ENCODE results near the gene BCAP31. TPM values are rescaled to one million over a fixed set of nuclear protein-coding genes. Genes with fewer than 3 reads are reported as not detected.
"Not testable (repeated sequence)": the region's sequence is repeated elsewhere in the genome, so short reads cannot be mapped to it uniquely, and the experiment has no call there.

The BCAP31 gene
- total and polyA plus RNA-seq, 2 donors (not counting 1 experiment from before 2014, with no cell fraction given) = 59.5 to 117 TPM

- POLR2A ChIA-PET = interaction anchor here (0.6 kb wide), 1 partner anchor 259 kb away, joined by 7 read pairs; no protein-coding TSS in a partner anchor
- CTCF ChIA-PET; H2AFZ ChIP-seq (ENCODE audit: insufficient read depth, low read depth, low read length, poor library complexity, severe bottlenecking); H4K20me1 ChIP-seq (ENCODE audit: control insufficient read depth, insufficient read depth, low read length, poor library complexity, severe bottlenecking); intact Hi-C loops (cut with micrococcal nuclease); H3K27me3 ChIP-seq (replicated peaks in 1 of 4; ENCODE audit: control extremely low read depth in 1 of 4, control insufficient read depth in 3 of 4, insufficient read depth in 4 of 4, low read length in 3 of 4); H3K36me3 ChIP-seq (replicated peaks in 1 of 2; ENCODE audit: control extremely low read depth in 1 of 2, control insufficient read depth in 1 of 2, extremely low read depth in 1 of 2, insufficient read depth in 2 of 2, low read length in 1 of 2); ATAC-seq (ENCODE audit: low read depth); H3K9me3 ChIP-seq (ENCODE audit: control extremely low read depth in 1 of 3, control insufficient read depth in 2 of 3, insufficient read depth in 1 of 3, low read length in 2 of 3); H3K27ac Mint-ChIP-seq; H3K4me3 Mint-ChIP-seq; H3K27me3 Mint-ChIP-seq; H3K9ac ChIP-seq (ENCODE audit: low read length); H3K4me2 ChIP-seq (replicated peaks; ENCODE audit: low read depth, low read length, poor library complexity, severe bottlenecking); H3K79me2 ChIP-seq (ENCODE audit: control insufficient read depth, insufficient read depth, low read length); DNase-seq; H3K9me3 Mint-ChIP-seq (ENCODE audit: insufficient read depth); H3K4me3 ChIP-seq (ENCODE audit: control extremely low read depth in 1 of 5, extremely low read depth in 1 of 5, insufficient read depth in 1 of 5, low read depth in 2 of 5, low read length in 4 of 5); H3K27ac ChIP-seq (ENCODE audit: low read length in 2 of 2): not testable (repeated sequence)
- H3K4me1 ChIP-seq (ENCODE audit: control insufficient read depth in 2 of 2, insufficient read depth in 2 of 2, low read length in 2 of 2) = peaks cover 8 to 55% of the 10 kb centered on the region in 2 donors
- H3K4me1 Mint-ChIP-seq = peaks cover 32% of the 10 kb centered on the region
- 99% methylated on average over 12 of the region's 14 CpGs for WGBS (ENCODE audit: insufficient coverage)
Observed at GRCh38 chrX:153742111-153742510, 17.9 kb upstream of the BCAP31 start.

DNA sequence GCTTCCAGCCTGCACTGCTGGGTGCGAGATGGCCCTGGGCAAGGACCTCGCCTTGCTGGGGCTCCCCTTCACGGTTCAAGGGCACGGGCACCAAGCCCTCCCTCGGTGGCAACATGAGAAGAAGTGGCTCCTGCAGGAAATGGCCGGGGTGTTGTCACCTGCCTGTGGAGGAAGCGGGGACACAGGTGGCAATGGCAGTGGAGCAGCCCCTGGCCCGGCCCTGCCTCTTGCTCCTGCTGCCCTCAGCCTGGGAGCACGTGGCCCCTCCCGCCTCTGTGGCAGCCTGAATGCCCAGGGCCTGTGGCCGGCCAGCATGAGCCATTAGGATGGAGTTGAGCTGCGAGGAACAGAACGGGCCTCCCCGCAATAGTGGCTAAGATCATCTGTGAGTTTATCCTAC, 17.3 kb upstream of the BCAP31 start:
- H3K27me3 ChIP-seq (replicated peaks in 1 of 4; ENCODE audit: control extremely low read depth in 1 of 4, control insufficient read depth in 3 of 4, insufficient read depth in 4 of 4, low read length in 3 of 4) = no peaks in the 10 kb centered on the region
- H3K36me3 ChIP-seq (replicated peaks in 1 of 2; ENCODE audit: control extremely low read depth in 1 of 2, control insufficient read depth in 1 of 2, extremely low read depth in 1 of 2, insufficient read depth in 2 of 2, low read length in 1 of 2) = peaks cover 0 to 8% of the 10 kb centered on the region in 2 experiments
- no peak overlapping the region for H3K27ac ChIP-seq (ENCODE audit: low read length in 2 of 2)
- intact Hi-C loops (cut with micrococcal nuclease) = no loop called here
- H3K4me2 ChIP-seq (replicated peaks; ENCODE audit: low read depth, low read length, poor library complexity, severe bottlenecking) = no peak overlapping the region
- no peaks in the 10 kb centered on the region for H3K9me3 ChIP-seq (ENCODE audit: control extremely low read depth in 1 of 3, control insufficient read depth in 2 of 3, insufficient read depth in 1 of 3, low read length in 2 of 3)
- H3K27ac Mint-ChIP-seq = no peak overlapping the region
- WGBS (ENCODE audit: insufficient coverage) = 74% methylated on average over 9 of the region's 14 CpGs
- H3K4me1 Mint-ChIP-seq = peaks cover 32% of the 10 kb centered on the region
- H3K4me3 Mint-ChIP-seq = no peak overlapping the region
- ATAC-seq (ENCODE audit: low read depth) (no peak), DNase-seq (no peak)
- H3K9ac ChIP-seq (ENCODE audit: low read length) = no peak overlapping the region
- H3K79me2 ChIP-seq (ENCODE audit: control insufficient read depth, insufficient read depth, low read length) = peaks cover 3% of the 10 kb centered on the region
- no peaks in the 10 kb centered on the region for H3K27me3 Mint-ChIP-seq
- no peaks in the 10 kb centered on the region for H4K20me1 ChIP-seq (ENCODE audit: control insufficient read depth, insufficient read depth, low read length, poor library complexity, severe bottlenecking)
- ChIA-PET CTCF (no interaction called here), POLR2A (no interaction called here)
- no peak for TF ChIP-seq EZH2 (IDR thresholded peaks at IDR 0.05; ENCODE audit: borderline replicate concordance, insufficient read depth, low read depth, low read length, poor library complexity, severe bottlenecking)
- TF ChIP-seq, protein P1, sequence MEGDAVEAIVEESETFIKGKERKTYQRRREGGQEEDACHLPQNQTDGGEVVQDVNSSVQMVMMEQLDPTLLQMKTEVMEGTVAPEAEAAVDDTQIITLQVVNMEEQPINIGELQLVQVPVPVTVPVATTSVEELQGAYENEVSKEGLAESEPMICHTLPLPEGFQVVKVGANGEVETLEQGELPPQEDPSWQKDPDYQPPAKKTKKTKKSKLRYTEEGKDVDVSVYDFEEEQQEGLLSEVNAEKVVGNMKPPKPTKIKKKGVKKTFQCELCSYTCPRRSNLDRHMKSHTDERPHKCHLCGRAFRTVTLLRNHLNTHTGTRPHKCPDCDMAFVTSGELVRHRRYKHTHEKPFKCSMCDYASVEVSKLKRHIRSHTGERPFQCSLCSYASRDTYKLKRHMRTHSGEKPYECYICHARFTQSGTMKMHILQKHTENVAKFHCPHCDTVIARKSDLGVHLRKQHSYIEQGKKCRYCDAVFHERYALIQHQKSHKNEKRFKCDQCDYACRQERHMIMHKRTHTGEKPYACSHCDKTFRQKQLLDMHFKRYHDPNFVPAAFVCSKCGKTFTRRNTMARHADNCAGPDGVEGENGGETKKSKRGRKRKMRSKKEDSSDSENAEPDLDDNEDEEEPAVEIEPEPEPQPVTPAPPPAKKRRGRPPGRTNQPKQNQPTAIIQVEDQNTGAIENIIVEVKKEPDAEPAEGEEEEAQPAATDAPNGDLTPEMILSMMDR (IDR thresholded peaks at IDR 0.05) = no peak
- H2AFZ ChIP-seq (ENCODE audit: insufficient read depth, low read depth, low read length, poor library complexity, severe bottlenecking) = no peak overlapping the region
- no peak overlapping the region for H3K4me3 ChIP-seq (ENCODE audit: control extremely low read depth in 1 of 5, extremely low read depth in 1 of 5, insufficient read depth in 1 of 5, low read depth in 2 of 5, low read length in 4 of 5)
- no peaks in the 10 kb centered on the region for H3K9me3 Mint-ChIP-seq (ENCODE audit: insufficient read depth)
- peaks cover 8 to 55% of the 10 kb centered on the region in 2 donors for H3K4me1 ChIP-seq (ENCODE audit: control insufficient read depth in 2 of 2, insufficient read depth in 2 of 2, low read length in 2 of 2)
